ENCODE measurements around the gene IPCEF1. TPM values are rescaled to one million over a fixed set of nuclear protein-coding genes. Genes with fewer than 3 reads are reported as not detected.

IPCEF1 gene
- polyA plus RNA-seq, 2 of the 4 experiments (the other 2 are of a cell fraction), result 0.01 TPM; not detected in 1

GRCh38 chr6:154297210-154297609 is 59.4 kb downstream of the IPCEF1 start (continued):
- TF ChIP-seq REST (IDR thresholded peaks at IDR 0.05), result no peak
- TF ChIP-seq HEYL (CRISPR knock-in tag; IDR thresholded peaks at IDR 0.05), result no peak
- TF ChIP-seq FOXS1 (CRISPR knock-in tag; IDR thresholded peaks at IDR 0.05), result no peak
- TF ChIP-seq ZNF302 (CRISPR knock-in tag; IDR thresholded peaks at IDR 0.05), result no peak
- TF ChIP-seq HOXA7 (CRISPR knock-in tag; IDR thresholded peaks at IDR 0.05), result no peak
- TF ChIP-seq POLR2AphosphoS2 (conservative IDR thresholded peaks at IDR 0.05; ENCODE audit: low read length), result no peak
- TF ChIP-seq CTCF (IDR thresholded peaks at IDR 0.05), result no peak
- no peak for TF ChIP-seq NR3C1 (IDR thresholded peaks at IDR 0.05)

- FAIRE-seq (no peak), DNase-seq (ENCODE audit: low read depth in 1 of 2, low spot score in 1 of 2) (no peak), ATAC-seq (no peak)
- Histone ChIP-seq H3K4me1 (peaks cover 10% of the 10 kb centered on the region; the same call in 2 of the 3 replicates), H3K4me3 (no peak overlapping the region), H3K4me2 (no peak overlapping the region), H3K9me3 (no peaks in the 10 kb centered on the region), H3K27ac (no peak overlapping the region)
- CTCF ChIA-PET, result interaction anchor here (1.0 kb wide), 1 partner anchor 142 kb away, joined by 3 read pairs; no protein-coding TSS in a partner anchor
- POLR2A ChIA-PET, result no interaction called here
- TF ChIP-seq RCOR1 (IDR thresholded peaks at IDR 0.05; ENCODE audit: low read depth, low read length), result no peak
- no peak for TF ChIP-seq CBX8 (IDR thresholded peaks at IDR 0.05)
- no peak for TF ChIP-seq HES2 (IDR thresholded peaks at IDR 0.05)
- TF ChIP-seq ELK1 (IDR thresholded peaks at IDR 0.05; ENCODE audit: low read depth, low read length), result no peak
- TF ChIP-seq TP53 (CRISPR knock-in tag; IDR thresholded peaks at IDR 0.05), result no peak
- TF ChIP-seq ATOH8 (CRISPR knock-in tag; IDR thresholded peaks at IDR 0.05; ENCODE audit: low read depth), result no peak
- TF ChIP-seq CHD2 (IDR thresholded peaks at IDR 0.05; ENCODE audit: low read length, partially characterized antibody), result no peak
- TF ChIP-seq E2F6 (IDR thresholded peaks at IDR 0.05; ENCODE audit: borderline replicate concordance, low read depth), result no peak
- no peak for TF ChIP-seq HOXA7 (CRISPR knock-in tag; IDR thresholded peaks at IDR 0.05)
- no peak for TF ChIP-seq KDM5A (IDR thresholded peaks at IDR 0.05)
- TF ChIP-seq NPAS2 (CRISPR knock-in tag; IDR thresholded peaks at IDR 0.05; ENCODE audit: borderline replicate concordance), result no peak
- no peak for TF ChIP-seq HEYL (CRISPR knock-in tag; IDR thresholded peaks at IDR 0.05)
- 52% methylated on average over 4 of the region's 4 CpGs for WGBS (ENCODE audit: missing lambda C conversion rate)
These were observed 60.9 kb downstream of the IPCEF1 start for GRCh38 chr6:154295733-154296132.
